ENCODE data around the gene DHX30. TPM values are rescaled to one million over a fixed set of nuclear protein-coding genes. Genes with fewer than 3 reads are reported as not detected.
"Not testable (repeated sequence)": the region's sequence is repeated elsewhere in the genome, so short reads cannot be mapped to it uniquely, and the experiment has no call there.

The DHX30 gene
- total RNA-seq, result 10 to 100 TPM; 48.8 to 93.8 TPM

- Mint-ChIP-seq H3K9me3 (no peaks in the 10 kb centered on the region), H3K4me1 (peaks cover 9% of the 10 kb centered on the region), H3K4me3 (peak within 1 kb of the TSS; percentile 93), H3K36me3 (ENCODE audit: low read depth) (peaks cover 11% of the 10 kb centered on the region), H3K27me3 (no peaks in the 10 kb centered on the region), H3K27ac (peak within 1 kb of the TSS; percentile 97)
- ATAC-seq (replicated peaks), result peak; percentile 94
These were observed at the start of gene DHX30 for GRCh38 chr3:47802734-47803479. DHX30 (plus strand) TSS chr3:47803138; CDS start chr3:47810684, 7,546 bp downstream.

GRCh38 chr3:47758261-47759025 lies 44.5 kb upstream of the DHX30 start:
- no peak for ATAC-seq (replicated peaks)
- H3K4me1 Mint-ChIP-seq, result peaks cover 4% of the 10 kb centered on the region
- no peaks in the 10 kb centered on the region for H3K27me3 Mint-ChIP-seq
- H3K4me3 Mint-ChIP-seq, result no peak overlapping the region
- no peaks in the 10 kb centered on the region for H3K9me3 Mint-ChIP-seq
- H3K27ac Mint-ChIP-seq, result no peak overlapping the region
- peaks cover 69% of the 10 kb centered on the region for H3K36me3 Mint-ChIP-seq (ENCODE audit: low read depth)

DNA sequence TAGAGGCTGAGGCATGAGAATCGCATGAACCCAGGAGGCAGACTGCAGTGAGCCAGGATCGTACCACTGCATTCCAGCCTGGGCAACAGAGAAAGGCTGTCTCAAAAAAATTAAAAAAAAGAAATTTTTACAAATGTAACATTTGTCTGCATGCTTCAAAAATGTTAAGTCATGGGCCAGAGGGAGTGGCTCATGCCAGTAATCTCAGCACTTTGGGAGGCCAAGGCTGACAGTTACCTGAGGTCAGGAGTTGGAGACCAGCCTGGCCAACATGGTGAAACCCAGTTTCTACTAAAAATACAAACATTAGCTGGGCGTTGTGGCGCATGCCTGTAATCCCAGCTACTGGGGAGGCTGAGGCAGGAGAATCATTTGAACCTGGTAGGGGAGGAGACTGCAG lies 42.7 kb upstream of the DHX30 start:
- Mint-ChIP-seq H3K27ac (peak overlapping the region; percentile 28), H3K36me3 (ENCODE audit: low read depth) (peaks cover 73% of the 10 kb centered on the region)
- H3K9me3 Mint-ChIP-seq; ATAC-seq (replicated peaks); H3K27me3 Mint-ChIP-seq; H3K4me1 Mint-ChIP-seq; H3K4me3 Mint-ChIP-seq: not testable (repeated sequence)

GRCh38 chr3:47761046-47761445 lies 41.9 kb upstream of the DHX30 start:
- Mint-ChIP-seq H3K4me3 (no peak overlapping the region), H3K36me3 (ENCODE audit: low read depth) (peaks cover 81% of the 10 kb centered on the region), H3K4me1 (peaks cover 4% of the 10 kb centered on the region), H3K27ac (peak overlapping the region; percentile 28), H3K27me3 (no peaks in the 10 kb centered on the region), H3K9me3 (no peaks in the 10 kb centered on the region)
- ATAC-seq (replicated peaks), result no peak

GRCh38 chr3:47762233-47762632 lies 40.7 kb upstream of the DHX30 start:
- Mint-ChIP-seq H3K4me3 (no peak overlapping the region), H3K9me3 (no peaks in the 10 kb centered on the region), H3K36me3 (ENCODE audit: low read depth) (peaks cover 78% of the 10 kb centered on the region), H3K27ac (peak overlapping the region; percentile 18), H3K4me1 (no peaks in the 10 kb centered on the region), H3K27me3 (no peaks in the 10 kb centered on the region)
- no peak for ATAC-seq (replicated peaks)

DNA sequence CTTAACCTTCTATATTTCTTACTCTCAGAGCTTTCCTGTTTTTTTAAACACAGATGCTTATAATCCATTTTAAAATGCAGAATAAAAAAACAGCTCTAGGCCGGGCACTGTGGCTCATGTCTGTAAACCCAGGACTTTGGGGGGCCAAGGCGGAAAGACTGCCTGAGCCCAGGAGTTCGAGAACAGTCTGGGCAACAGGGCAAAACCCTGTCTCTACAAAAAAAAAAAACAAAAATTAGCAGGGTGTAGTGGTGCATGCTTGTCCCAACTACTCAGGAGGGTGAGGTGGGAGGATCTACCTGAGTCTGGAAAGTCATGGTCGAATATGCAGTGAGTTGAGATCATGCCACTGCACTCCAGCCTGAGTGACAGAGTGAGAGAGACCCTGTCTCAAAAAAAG lies 36.8 kb upstream of the DHX30 start:
- Mint-ChIP-seq H3K4me3 (no peak overlapping the region), H3K4me1 (peaks cover 5% of the 10 kb centered on the region), H3K27ac (no peak overlapping the region), H3K9me3 (no peaks in the 10 kb centered on the region), H3K36me3 (ENCODE audit: low read depth) (peaks cover 74% of the 10 kb centered on the region), H3K27me3 (no peaks in the 10 kb centered on the region)
- no peak for ATAC-seq (replicated peaks)

DNA sequence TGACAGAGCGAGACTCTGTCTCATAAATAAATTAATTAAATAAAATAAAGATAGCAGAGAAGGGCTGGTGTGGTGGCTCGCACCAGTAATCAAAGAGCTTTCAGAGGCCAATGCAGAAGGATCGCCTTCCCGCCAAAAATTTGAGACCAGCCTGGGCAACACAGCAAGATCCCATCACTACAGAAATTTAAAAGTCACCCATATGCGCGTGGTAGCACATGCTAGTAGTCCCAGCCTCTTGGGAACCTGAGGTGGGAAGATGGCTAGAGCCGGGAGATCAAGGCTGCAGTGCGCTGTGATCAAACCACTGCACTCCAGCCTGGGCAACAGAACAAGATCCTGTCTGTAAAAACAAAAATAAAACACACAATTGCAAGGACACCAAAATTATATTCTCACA lies 30.9 kb upstream of the DHX30 start:
- H3K9me3 Mint-ChIP-seq, result no peaks in the 10 kb centered on the region
- H3K27ac Mint-ChIP-seq, result no peak overlapping the region
- no peaks in the 10 kb centered on the region for H3K27me3 Mint-ChIP-seq
- ATAC-seq (replicated peaks), result no peak
- peaks cover 73% of the 10 kb centered on the region for H3K36me3 Mint-ChIP-seq (ENCODE audit: low read depth)
- peaks cover 5% of the 10 kb centered on the region for H3K4me1 Mint-ChIP-seq
- no peak overlapping the region for H3K4me3 Mint-ChIP-seq

DNA sequence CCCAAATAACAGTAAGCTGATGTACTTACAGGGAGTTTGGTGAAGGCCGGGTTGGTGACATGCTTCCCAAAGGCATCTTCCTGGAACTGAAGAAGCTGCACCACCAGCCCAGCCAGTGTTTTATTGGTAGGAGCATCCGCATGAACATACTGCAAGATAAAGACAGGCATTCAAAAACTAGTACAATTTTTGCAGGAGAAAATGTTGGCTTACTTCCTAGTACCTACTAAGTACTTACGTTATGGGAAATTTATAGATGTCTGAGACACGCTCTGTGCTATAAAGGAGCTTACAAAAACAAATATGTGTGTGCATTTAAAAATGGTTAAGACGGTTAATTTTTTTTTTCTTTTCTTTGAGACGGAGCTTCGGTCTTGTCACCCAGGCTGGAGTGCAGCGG lies 30.1 kb upstream of the DHX30 start:
- H3K27ac Mint-ChIP-seq, result no peak overlapping the region

GRCh38 chr3:47778746-47779145 lies 24.2 kb upstream of the DHX30 start:
- H3K4me1 Mint-ChIP-seq, result no peaks in the 10 kb centered on the region
- H3K27ac Mint-ChIP-seq, result no peak overlapping the region
- no peaks in the 10 kb centered on the region for H3K9me3 Mint-ChIP-seq
- peak overlapping the region; percentile 98 for H3K4me3 Mint-ChIP-seq
- no peaks in the 10 kb centered on the region for H3K27me3 Mint-ChIP-seq
- H3K36me3 Mint-ChIP-seq (ENCODE audit: low read depth), result peaks cover 45% of the 10 kb centered on the region
- no peak for ATAC-seq (replicated peaks)

More for the DNA sequence above, 30.1 kb upstream of the DHX30 start:
- H3K4me1 Mint-ChIP-seq, result peaks cover 5% of the 10 kb centered on the region
- no peaks in the 10 kb centered on the region for H3K9me3 Mint-ChIP-seq
- H3K36me3 Mint-ChIP-seq (ENCODE audit: low read depth), result peaks cover 73% of the 10 kb centered on the region
- ATAC-seq (replicated peaks), result no peak
- H3K27me3 Mint-ChIP-seq, result no peaks in the 10 kb centered on the region
- no peak overlapping the region for H3K4me3 Mint-ChIP-seq

- peak; percentile 47 for ATAC-seq (replicated peaks)
- Mint-ChIP-seq H3K4me3 (peak overlapping the region; percentile 98), H3K9me3 (no peaks in the 10 kb centered on the region), H3K4me1 (no peaks in the 10 kb centered on the region), H3K27ac (peak overlapping the region; percentile 95), H3K36me3 (ENCODE audit: low read depth) (peaks cover 30% of the 10 kb centered on the region), H3K27me3 (no peaks in the 10 kb centered on the region)
These were observed 21.9 kb upstream of the DHX30 start for GRCh38 chr3:47780741-47781684.

DNA sequence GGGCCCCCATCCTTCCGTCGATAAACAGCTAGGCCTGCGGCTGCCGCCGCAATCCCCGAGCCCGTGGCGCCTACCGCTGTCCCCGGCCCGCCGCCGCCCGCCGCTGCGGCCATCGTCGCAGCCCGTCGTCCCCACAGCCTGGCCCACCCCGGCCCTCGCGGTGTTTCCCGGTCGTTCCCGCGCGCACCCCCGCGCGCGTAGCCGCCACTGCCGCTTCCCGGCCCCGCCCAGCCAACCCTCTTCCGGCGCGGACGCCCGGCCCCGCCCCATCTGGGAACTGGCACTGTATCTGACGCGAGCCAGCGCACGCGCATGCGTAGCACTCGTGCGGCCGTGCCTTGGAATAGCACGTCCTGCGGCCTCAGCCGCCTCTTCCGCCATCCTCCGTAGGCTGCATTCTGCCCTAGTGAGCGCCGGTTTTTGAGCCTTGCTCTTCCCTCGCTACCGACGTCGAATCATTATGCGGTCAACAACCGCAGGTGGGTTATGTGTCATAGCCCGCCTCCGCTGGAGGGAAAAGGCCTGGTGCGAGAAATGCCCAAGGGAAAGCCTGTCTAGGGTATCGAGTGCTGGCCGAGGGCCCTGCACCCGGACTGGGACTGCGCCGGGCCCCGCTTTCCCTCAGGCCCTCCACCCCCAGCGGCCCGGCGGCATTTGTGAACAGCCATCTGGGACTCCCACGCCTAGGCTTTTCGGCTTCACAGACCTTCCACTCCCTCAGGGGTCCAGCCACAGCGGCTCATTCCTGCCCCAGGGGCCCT lies 21.1 kb upstream of the DHX30 start, which contains the start of gene SMARCC1:
Gene SMARCC1, minus strand, starts transcription at position 209 of the 761 bp plus-strand sequence. Its CDS starts 96 bp downstream, at position 113.
- peak; percentile 93 for ATAC-seq (replicated peaks)
- H3K4me1 Mint-ChIP-seq, result no peaks in the 10 kb centered on the region

GRCh38 chr3:47782446-47783308 lies 20.3 kb upstream of the DHX30 start:
- peaks cover 26% of the 10 kb centered on the region for H3K36me3 Mint-ChIP-seq (ENCODE audit: low read depth)
- no peaks in the 10 kb centered on the region for H3K27me3 Mint-ChIP-seq
- no peak for ATAC-seq (replicated peaks)
- peak overlapping the region; percentile 91 for H3K27ac Mint-ChIP-seq
- H3K9me3 Mint-ChIP-seq, result no peaks in the 10 kb centered on the region
- no peaks in the 10 kb centered on the region for H3K4me1 Mint-ChIP-seq
- peak overlapping the region; percentile 98 for H3K4me3 Mint-ChIP-seq

More for the DNA sequence above, 21.1 kb upstream of the DHX30 start, which contains the start of gene SMARCC1:
- Mint-ChIP-seq H3K9me3 (no peaks in the 10 kb centered on the region), H3K36me3 (ENCODE audit: low read depth) (peaks cover 26% of the 10 kb centered on the region), H3K4me3 (peak within 1 kb of the TSS; percentile 98), H3K27ac (peak within 1 kb of the TSS; percentile 95), H3K27me3 (no peaks in the 10 kb centered on the region)

GRCh38 chr3:47783673-47784072 lies 19.3 kb upstream of the DHX30 start:
- no peaks in the 10 kb centered on the region for H3K9me3 Mint-ChIP-seq
- peaks cover 26% of the 10 kb centered on the region for H3K36me3 Mint-ChIP-seq (ENCODE audit: low read depth)
- H3K4me1 Mint-ChIP-seq, result no peaks in the 10 kb centered on the region
- no peaks in the 10 kb centered on the region for H3K27me3 Mint-ChIP-seq
- no peak for ATAC-seq (replicated peaks)
- H3K27ac Mint-ChIP-seq, result no peak overlapping the region
- H3K4me3 Mint-ChIP-seq, result no peak overlapping the region
